ENCODE data around the gene COPG1.

The COPG1 gene

GRCh38 chr3:129312671-129313414 is 63.4 kb downstream of the COPG1 start:
- Histone ChIP-seq H3K27ac (ENCODE audit: low read depth, low read length) (peak overlapping the region; percentile 91), H3K27me3 (ENCODE audit: control insufficient read depth in 5 of 5, insufficient read depth in 4 of 5, low read length in 5 of 5) (no peaks in the 10 kb centered on the region), H3K4me3 (ENCODE audit: low read depth in 1 of 5, low read length in 5 of 5) (no peak overlapping the region)

GRCh38 chr3:129313415-129313664 is 63.9 kb downstream of the COPG1 start:
- peak overlapping the region; percentile 91 for H3K27ac ChIP-seq (ENCODE audit: low read depth, low read length)
- peaks cover 5 to 42% (median 28%) of the 10 kb centered on the region in 5 donors for H3K4me1 ChIP-seq (ENCODE audit: control insufficient read depth in 5 of 5, insufficient read depth in 5 of 5, low read length in 5 of 5)
- no peak overlapping the region for H3K9ac ChIP-seq (ENCODE audit: low read length in 5 of 5)

More at GRCh38 chr3:129312671-129313414, 63.4 kb downstream of the COPG1 start:
- H3K9me3 ChIP-seq (ENCODE audit: control insufficient read depth in 5 of 5, low read length in 5 of 5): no peaks in the 10 kb centered on the region
- no peak overlapping the region for H3K9ac ChIP-seq (ENCODE audit: low read length in 5 of 5)
- H3K36me3 ChIP-seq (ENCODE audit: control insufficient read depth in 5 of 5, insufficient read depth in 5 of 5, low read length in 5 of 5): peaks cover 0 to 3% (median 0%) of the 10 kb centered on the region in 5 donors
- peaks cover 5 to 41% (median 28%) of the 10 kb centered on the region in 5 donors for H3K4me1 ChIP-seq (ENCODE audit: control insufficient read depth in 5 of 5, insufficient read depth in 5 of 5, low read length in 5 of 5)

GRCh38 chr3:129313665-129314385 is 64.4 kb downstream of the COPG1 start:
- Histone ChIP-seq H3K9ac (ENCODE audit: low read length in 5 of 5) (peak overlapping the region in 2 of 5 donors; percentile 60 to 78), H3K27me3 (ENCODE audit: control insufficient read depth in 5 of 5, insufficient read depth in 4 of 5, low read length in 5 of 5) (no peaks in the 10 kb centered on the region), H3K36me3 (ENCODE audit: control insufficient read depth in 5 of 5, insufficient read depth in 5 of 5, low read length in 5 of 5) (peaks cover 0 to 3% (median 0%) of the 10 kb centered on the region in 5 donors), H3K27ac (ENCODE audit: low read depth, low read length) (peak overlapping the region; percentile 91), H3K4me1 (ENCODE audit: control insufficient read depth in 5 of 5, insufficient read depth in 5 of 5, low read length in 5 of 5) (peaks cover 5 to 44% (median 28%) of the 10 kb centered on the region in 5 donors), H3K4me3 (ENCODE audit: low read depth in 1 of 5, low read length in 5 of 5) (peak overlapping the region; percentile 56 to 98 (median 93)), H3K9me3 (ENCODE audit: control insufficient read depth in 5 of 5, low read length in 5 of 5) (no peaks in the 10 kb centered on the region)

More at GRCh38 chr3:129313415-129313664, 63.9 kb downstream of the COPG1 start:
- Histone ChIP-seq H3K4me3 (ENCODE audit: low read depth in 1 of 5, low read length in 5 of 5) (no peak overlapping the region), H3K36me3 (ENCODE audit: control insufficient read depth in 5 of 5, insufficient read depth in 5 of 5, low read length in 5 of 5) (peaks cover 0 to 3% (median 0%) of the 10 kb centered on the region in 5 donors), H3K27me3 (ENCODE audit: control insufficient read depth in 5 of 5, insufficient read depth in 4 of 5, low read length in 5 of 5) (no peaks in the 10 kb centered on the region), H3K9me3 (ENCODE audit: control insufficient read depth in 5 of 5, low read length in 5 of 5) (no peaks in the 10 kb centered on the region)

- Histone ChIP-seq H3K9me3 (ENCODE audit: control insufficient read depth in 5 of 5, low read length in 5 of 5) (no peaks in the 10 kb centered on the region), H3K9ac (ENCODE audit: low read length in 5 of 5) (peak overlapping the region in 4 of 5 donors; percentile 69 to 87 (median 80)), H3K36me3 (ENCODE audit: control insufficient read depth in 5 of 5, insufficient read depth in 5 of 5, low read length in 5 of 5) (peaks cover 0 to 4% (median 2%) of the 10 kb centered on the region in 5 donors), H3K27me3 (ENCODE audit: control insufficient read depth in 5 of 5, insufficient read depth in 4 of 5, low read length in 5 of 5) (no peaks in the 10 kb centered on the region), H3K4me3 (ENCODE audit: low read depth in 1 of 5, low read length in 5 of 5) (peak overlapping the region; percentile 56 to 98 (median 93)), H3K27ac (ENCODE audit: low read depth, low read length) (peak overlapping the region; percentile 91), H3K4me1 (ENCODE audit: control insufficient read depth in 5 of 5, insufficient read depth in 5 of 5, low read length in 5 of 5) (peaks cover 5 to 44% (median 28%) of the 10 kb centered on the region in 5 donors)
These were observed 65.2 kb downstream of the COPG1 start for GRCh38 chr3:129314386-129315222.

GRCh38 chr3:129315223-129315997 is 66.0 kb downstream of the COPG1 start:
- Histone ChIP-seq H3K4me1 (ENCODE audit: control insufficient read depth in 5 of 5, insufficient read depth in 5 of 5, low read length in 5 of 5) (peaks cover 5 to 44% (median 28%) of the 10 kb centered on the region in 5 donors), H3K36me3 (ENCODE audit: control insufficient read depth in 5 of 5, insufficient read depth in 5 of 5, low read length in 5 of 5) (peaks cover 0 to 12% (median 10%) of the 10 kb centered on the region in 5 donors), H3K9me3 (ENCODE audit: control insufficient read depth in 5 of 5, low read length in 5 of 5) (no peaks in the 10 kb centered on the region), H3K27me3 (ENCODE audit: control insufficient read depth in 5 of 5, insufficient read depth in 4 of 5, low read length in 5 of 5) (no peaks in the 10 kb centered on the region), H3K4me3 (ENCODE audit: low read depth in 1 of 5, low read length in 5 of 5) (peak overlapping the region; percentile 80 to 98 (median 93)), H3K9ac (ENCODE audit: low read length in 5 of 5) (peak overlapping the region in 4 of 5 donors; percentile 78 to 87 (median 82)), H3K27ac (ENCODE audit: low read depth, low read length) (peak overlapping the region; percentile 91)

GRCh38 chr3:129315998-129316247 is 66.5 kb downstream of the COPG1 start:
- peaks cover 5 to 44% (median 28%) of the 10 kb centered on the region in 5 donors for H3K4me1 ChIP-seq (ENCODE audit: control insufficient read depth in 5 of 5, insufficient read depth in 5 of 5, low read length in 5 of 5)
- peaks cover 0 to 17% (median 14%) of the 10 kb centered on the region in 5 donors for H3K36me3 ChIP-seq (ENCODE audit: control insufficient read depth in 5 of 5, insufficient read depth in 5 of 5, low read length in 5 of 5)
- peak overlapping the region; percentile 91 for H3K27ac ChIP-seq (ENCODE audit: low read depth, low read length)
- peak overlapping the region in 4 of 5 donors; percentile 75 to 98 (median 92) for H3K4me3 ChIP-seq (ENCODE audit: low read depth in 1 of 5, low read length in 5 of 5)
- H3K9ac ChIP-seq (ENCODE audit: low read length in 5 of 5): peak overlapping the region in 3 of 5 donors; percentile 47 to 58 (median 57)
- no peaks in the 10 kb centered on the region for H3K9me3 ChIP-seq (ENCODE audit: control insufficient read depth in 5 of 5, low read length in 5 of 5)
- no peaks in the 10 kb centered on the region for H3K27me3 ChIP-seq (ENCODE audit: control insufficient read depth in 5 of 5, insufficient read depth in 4 of 5, low read length in 5 of 5)

GRCh38 chr3:129316248-129317013 is 67.0 kb downstream of the COPG1 start:
- Histone ChIP-seq H3K4me3 (ENCODE audit: low read depth in 1 of 5, low read length in 5 of 5) (peak overlapping the region; percentile 23 to 98 (median 75)), H3K9ac (ENCODE audit: low read length in 5 of 5) (peak overlapping the region in 4 of 5 donors; percentile 23 to 58 (median 52)), H3K4me1 (ENCODE audit: control insufficient read depth in 5 of 5, insufficient read depth in 5 of 5, low read length in 5 of 5) (peaks cover 5 to 44% (median 28%) of the 10 kb centered on the region in 5 donors), H3K27me3 (ENCODE audit: control insufficient read depth in 5 of 5, insufficient read depth in 4 of 5, low read length in 5 of 5) (no peaks in the 10 kb centered on the region), H3K27ac (ENCODE audit: low read depth, low read length) (peak overlapping the region; percentile 91), H3K9me3 (ENCODE audit: control insufficient read depth in 5 of 5, low read length in 5 of 5) (no peaks in the 10 kb centered on the region), H3K36me3 (ENCODE audit: control insufficient read depth in 5 of 5, insufficient read depth in 5 of 5, low read length in 5 of 5) (peaks cover 0 to 23% (median 19%) of the 10 kb centered on the region in 5 donors)

- Histone ChIP-seq H3K4me1 (ENCODE audit: control insufficient read depth in 5 of 5, insufficient read depth in 5 of 5, low read length in 5 of 5) (peaks cover 5 to 44% (median 28%) of the 10 kb centered on the region in 5 donors), H3K4me3 (ENCODE audit: low read depth in 1 of 5, low read length in 5 of 5) (peak overlapping the region in 4 of 5 donors; percentile 72 to 98 (median 84)), H3K9me3 (ENCODE audit: control insufficient read depth in 5 of 5, low read length in 5 of 5) (no peaks in the 10 kb centered on the region), H3K36me3 (ENCODE audit: control insufficient read depth in 5 of 5, insufficient read depth in 5 of 5, low read length in 5 of 5) (peaks cover 0 to 30% (median 26%) of the 10 kb centered on the region in 5 donors), H3K27me3 (ENCODE audit: control insufficient read depth in 5 of 5, insufficient read depth in 4 of 5, low read length in 5 of 5) (no peaks in the 10 kb centered on the region), H3K9ac (ENCODE audit: low read length in 5 of 5) (peak overlapping the region in 3 of 5 donors; percentile 6 to 57 (median 23)), H3K27ac (ENCODE audit: low read depth, low read length) (no peak overlapping the region)
These were observed 67.8 kb downstream of the COPG1 start for GRCh38 chr3:129317014-129317771.

Data from subcutaneous abdominal adipose tissue (tissue), 5 donors.